NCI-H2171 (cell line): Measurements from ENCODE around the gene CD44.
"Not testable (repeated sequence)": the region's sequence is repeated elsewhere in the genome, so short reads cannot be mapped to it uniquely, and the experiment has no call there.

Experiments
- DNase-seq: peaks from one replicate; lab custom pipeline; 2025; lab: John Stamatoyannopoulos, UW

The CD44 gene

DNA sequence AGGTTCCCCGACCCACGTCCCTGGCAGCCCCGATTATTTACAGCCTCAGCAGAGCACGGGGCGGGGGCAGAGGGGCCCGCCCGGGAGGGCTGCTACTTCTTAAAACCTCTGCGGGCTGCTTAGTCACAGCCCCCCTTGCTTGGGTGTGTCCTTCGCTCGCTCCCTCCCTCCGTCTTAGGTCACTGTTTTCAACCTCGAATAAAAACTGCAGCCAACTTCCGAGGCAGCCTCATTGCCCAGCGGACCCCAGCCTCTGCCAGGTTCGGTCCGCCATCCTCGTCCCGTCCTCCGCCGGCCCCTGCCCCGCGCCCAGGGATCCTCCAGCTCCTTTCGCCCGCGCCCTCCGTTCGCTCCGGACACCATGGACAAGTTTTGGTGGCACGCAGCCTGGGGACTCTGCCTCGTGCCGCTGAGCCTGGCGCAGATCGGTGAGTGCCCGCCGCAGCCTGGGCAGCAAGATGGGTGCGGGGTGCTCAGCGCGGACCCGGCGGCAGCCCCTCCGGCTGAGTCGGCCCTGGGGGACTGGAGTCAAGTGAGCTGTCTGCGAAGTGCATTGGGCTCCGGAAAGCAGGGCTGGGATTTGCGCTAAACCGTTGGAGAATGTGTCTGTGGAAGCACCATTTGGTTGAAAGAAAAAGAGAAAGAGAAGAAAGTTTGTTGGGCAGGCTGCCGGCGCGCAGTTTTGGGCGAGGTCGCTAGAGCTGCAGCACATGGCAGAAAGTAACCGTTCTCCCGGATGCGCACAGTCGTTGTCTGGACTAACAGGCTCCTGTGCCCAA is at the start of gene CD44:
TSS of gene CD44 (plus strand) at position 229 of the 779 bp plus-strand sequence. CDS start at position 362, 133 bp downstream.
- DNase-seq: no peak

DNA sequence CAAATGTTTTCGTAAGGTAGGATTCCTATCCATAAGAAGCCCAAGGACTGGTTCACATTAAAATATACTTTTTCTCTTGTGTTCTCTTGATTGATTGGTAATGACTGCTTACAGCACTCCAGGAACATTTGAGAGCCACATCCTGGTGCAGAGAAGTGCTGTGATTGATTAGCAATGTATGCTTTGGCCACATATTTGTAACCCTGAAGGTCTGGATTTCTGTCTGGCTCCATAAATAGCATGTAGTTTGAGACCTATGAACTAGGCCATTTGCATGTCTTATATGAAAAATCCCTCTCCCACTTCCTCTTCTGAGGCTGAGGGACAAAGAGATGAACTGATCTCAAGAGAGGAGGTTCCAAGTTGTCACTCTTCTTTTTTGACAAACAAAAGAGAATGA is 49.3 kb upstream of the CD44 start:
- DNase-seq: no peak

DNA sequence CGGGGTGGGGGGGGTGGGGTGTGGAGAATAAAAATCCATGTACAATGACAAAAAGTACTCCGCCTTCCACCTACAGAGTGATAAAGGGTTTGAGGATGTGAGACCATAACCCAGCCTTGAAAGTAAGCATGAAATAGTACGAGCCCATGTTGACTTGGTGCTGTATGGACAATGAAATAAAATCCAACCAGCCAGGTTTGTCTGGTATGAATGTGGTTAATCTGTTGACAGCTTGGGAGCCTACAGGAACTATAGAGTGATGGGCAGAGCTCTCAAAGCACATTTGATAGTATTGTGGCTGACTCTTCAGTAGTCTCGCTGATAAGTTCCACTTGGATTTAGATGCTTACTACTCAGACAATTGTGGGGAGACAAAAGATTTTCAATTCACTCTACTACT is 48.8 kb upstream of the CD44 start:
- DNase-seq: no peak

DNA sequence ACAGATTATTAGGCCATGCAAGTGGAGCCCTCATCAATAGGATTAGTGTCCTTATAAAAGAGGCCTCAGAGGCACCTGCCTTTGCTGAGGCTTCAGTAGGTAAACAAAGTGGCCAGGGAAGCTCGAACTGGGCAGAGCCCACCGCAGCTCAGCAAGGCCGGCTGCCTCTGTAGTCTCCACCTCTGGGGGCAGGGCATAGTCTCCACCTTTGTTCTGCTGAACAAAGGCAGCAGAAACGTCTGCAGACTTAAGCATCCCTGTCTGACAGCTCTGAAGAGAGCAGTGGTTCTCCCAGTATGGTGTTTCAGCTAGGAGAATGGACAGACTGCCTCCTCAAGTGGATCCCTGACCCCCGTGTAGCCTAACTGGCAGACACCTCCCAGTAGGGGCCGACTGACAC is 48.0 kb upstream of the CD44 start:
- DNase-seq: not testable (repeated sequence)

DNA sequence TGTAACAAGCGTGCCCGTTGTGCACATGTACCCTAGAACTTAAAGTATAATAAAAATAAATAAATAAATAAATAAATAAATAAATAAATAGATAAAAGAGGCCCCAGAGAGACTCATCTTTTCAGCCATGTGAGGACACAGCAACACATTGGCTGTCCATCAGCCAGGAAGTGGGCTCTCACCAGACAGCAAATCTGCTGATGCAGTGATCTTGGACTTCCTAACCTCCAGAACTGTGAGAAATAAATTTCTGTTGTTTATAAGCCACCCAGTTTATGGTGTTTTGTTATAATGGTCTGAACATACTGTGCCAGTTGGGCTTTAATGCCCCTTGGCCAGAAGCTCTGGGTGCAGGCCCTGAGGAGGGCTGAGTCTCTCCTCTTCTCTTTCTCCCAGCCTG is 42.2 kb upstream of the CD44 start:
- no peak for DNase-seq

- no peak for DNase-seq
These were observed 41.0 kb upstream of the CD44 start for GRCh38 chr11:35097814-35098455.

GRCh38 chr11:35098855-35099254 is 40.1 kb upstream of the CD44 start:
- no peak for DNase-seq

DNA sequence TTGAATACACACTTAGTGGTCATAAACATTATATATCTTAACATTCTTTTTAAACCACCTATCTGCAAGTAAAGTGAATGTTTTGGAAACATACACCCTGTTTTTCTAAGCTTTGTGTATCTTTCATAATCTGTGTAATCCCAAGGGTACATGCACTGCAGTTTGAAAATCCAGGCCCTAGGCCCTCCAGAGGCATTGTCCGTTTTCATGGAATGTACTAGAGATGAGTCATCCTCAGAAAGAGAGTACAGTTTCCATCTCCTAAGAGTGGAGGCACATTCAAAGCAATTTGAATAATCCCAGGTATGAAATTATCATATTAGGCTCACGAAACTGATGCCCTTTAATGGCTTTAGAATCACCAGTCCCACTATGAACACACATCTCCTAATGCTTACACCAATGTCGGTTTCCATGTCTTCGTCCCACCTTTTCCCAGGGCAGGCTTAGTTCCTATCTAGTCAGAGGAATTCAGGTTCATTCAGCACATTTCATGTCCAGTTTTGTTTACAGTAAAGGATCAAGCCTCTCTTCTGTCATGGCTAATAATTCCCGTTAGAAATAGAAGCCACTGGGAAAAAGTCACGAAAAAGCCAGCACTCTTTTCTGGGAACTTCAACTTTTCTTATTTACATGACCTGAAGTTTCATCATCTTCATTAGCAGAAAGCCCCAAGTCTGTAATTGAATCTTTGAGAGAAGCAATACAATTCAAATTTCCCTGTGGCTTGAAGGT is 39.5 kb upstream of the CD44 start:
- no peak for DNase-seq

DNA sequence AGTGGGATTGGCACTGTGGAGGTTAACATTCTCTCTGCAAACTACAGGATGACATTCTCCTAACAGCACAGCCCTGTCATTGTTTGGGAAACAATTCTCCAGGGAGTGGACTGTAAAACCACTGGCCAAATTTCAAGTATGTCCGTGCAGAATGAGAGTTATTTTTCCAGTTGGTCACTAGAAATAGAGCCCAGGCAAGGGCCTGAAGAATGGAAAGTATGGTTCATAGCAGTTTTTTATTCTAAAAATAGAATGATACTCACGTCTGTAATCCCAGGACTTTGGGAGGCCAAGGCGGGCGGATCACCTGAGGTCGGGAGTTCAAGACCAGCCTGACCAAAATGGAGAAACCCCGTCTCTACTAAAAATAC is 39.0 kb upstream of the CD44 start:
- DNase-seq: no peak

DNA sequence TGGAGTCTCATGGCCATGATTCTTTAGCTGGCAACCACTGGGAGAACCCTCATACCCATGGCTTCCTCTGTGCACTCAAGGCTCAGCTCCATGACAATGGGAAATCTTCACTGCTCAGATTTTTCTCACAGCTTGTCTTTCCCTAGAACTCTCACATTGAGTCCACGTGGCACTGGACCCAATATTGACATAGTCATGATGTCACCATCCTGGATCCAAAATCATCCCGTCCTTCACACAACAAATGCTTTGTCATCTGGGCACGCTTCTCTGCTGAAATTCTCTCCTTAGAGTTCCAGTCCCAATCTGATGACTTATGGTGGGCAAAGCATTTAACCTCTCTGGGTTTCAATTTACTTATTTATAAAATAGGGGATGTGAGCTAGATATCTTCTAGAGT is 37.7 kb upstream of the CD44 start:
- DNase-seq: no peak

DNA sequence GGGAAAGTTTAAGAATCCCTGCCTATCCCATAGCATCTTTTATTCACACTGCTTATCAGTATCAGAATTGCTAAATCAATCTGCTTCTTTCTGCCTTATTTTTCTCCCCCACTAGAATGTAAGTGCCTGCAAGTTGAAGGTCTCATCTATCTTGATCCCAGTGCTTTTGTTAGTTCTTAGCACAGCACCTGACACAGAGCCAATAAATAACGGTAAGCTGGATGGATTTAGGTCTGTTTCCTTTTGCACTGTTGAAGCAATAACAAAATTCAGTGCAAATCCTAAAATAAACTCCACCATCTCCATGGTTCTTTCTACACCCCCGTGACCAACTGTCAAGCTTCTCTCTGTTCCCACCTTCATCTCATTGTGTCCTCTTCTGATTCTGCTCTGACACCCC is 36.7 kb upstream of the CD44 start:
- no peak for DNase-seq

- DNase-seq: no peak
These were observed 35.4 kb upstream of the CD44 start for GRCh38 chr11:35103366-35104208.

- no peak for DNase-seq
These were observed 34.3 kb upstream of the CD44 start for GRCh38 chr11:35104655-35105054.

DNA sequence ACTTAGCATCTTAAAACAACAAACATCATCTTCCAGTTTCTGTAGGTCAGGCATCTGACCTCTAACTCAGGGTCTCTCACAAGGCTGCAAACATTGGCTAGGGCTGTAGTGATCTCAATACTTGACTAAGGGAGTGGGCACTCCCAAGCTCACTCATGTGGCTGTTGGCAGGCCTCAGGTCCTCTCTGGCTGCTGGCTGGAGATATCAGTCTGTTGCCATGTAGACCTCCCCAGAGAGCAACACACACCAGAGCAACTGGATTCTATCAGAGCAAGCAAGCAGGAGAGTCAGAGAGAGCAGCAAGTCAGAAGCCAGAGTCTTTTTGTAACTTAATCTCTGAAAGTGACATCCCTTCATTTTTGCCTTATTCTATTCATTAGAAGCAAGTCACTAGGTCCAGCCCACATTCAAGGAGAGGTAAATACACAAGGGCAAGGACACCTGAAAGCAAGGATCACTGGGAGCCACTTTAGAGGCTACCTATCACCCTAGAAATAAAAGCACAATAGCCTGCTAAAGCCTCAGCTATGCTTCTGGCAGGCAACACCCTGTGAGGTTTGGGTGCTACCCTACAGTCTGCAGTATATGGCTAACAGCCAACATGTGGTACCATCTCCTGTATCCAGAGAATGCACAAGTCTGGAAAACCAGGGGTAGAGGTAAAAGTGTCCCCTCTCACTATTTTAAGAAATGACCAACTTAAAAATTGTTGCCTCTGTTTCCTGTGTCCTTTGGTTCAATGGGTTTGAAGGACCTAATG is 33.5 kb upstream of the CD44 start:
- DNase-seq: no peak

GRCh38 chr11:35106595-35106994 is 32.4 kb upstream of the CD44 start:
- DNase-seq: no peak

DNA sequence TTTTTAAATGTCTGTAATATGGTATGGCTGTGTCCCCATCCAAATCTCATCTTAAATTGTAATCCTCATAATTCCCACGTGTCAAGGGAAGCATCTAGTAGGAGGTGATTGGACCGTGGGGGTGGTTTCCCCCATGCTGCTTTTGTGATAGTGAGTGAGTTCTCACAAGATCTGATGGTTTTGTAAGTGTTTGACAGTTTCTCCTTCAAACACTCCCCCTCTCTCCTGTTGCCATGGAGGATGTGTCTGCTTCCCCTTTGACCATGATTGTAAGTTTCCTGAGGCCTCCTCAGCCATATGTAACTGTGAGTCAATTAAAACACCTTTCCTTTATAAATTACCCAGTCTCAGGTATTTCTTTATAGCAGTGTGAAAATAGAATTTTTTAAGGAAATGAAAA is 31.1 kb upstream of the CD44 start:
- DNase-seq: no peak

DNA sequence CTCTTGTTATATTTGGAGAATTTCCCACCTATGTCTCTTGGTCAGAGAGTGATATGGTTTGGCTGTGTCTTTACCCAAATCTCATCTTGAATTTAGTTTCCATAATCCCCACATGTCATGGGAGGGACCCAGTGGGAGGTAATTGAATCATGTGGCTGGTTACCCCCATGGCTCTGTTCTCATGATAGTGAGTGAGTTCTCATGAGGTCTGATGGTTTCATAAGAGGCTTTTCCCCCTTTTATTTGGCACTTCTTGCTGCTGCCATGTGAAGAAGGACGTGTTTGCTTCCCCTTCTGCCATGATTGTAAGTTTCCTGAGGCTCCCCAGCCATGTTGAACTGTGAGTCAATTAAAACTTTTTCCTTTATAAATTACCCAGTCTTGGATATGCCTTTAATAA is 30.6 kb upstream of the CD44 start:
- DNase-seq: not testable (repeated sequence)

GRCh38 chr11:35109041-35109440 is 29.9 kb upstream of the CD44 start:
- no peak for DNase-seq

DNA sequence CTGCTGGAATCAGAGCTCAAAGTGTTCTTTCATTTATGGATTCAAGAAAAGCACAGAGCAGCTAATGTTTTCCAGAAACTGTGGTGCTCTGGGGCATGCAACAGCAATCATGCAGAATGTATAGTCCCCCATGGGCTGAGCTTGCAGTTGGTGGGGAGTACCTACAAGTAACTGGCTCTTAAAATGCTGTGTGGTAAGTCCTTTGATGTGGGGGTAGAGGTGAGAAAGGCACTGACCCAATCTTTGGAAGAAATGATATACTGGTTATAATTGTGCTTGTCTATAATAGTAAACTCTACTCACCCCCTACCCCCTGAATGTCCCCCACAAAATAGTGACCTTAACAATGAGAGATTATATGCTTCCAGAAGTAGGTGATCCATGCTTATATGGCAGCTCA is 29.1 kb upstream of the CD44 start:
- DNase-seq: no peak

GRCh38 chr11:35111161-35112055 is 27.6 kb upstream of the CD44 start:
- no peak for DNase-seq
